ENCODE measurements around the gene DKK2.

DNA sequence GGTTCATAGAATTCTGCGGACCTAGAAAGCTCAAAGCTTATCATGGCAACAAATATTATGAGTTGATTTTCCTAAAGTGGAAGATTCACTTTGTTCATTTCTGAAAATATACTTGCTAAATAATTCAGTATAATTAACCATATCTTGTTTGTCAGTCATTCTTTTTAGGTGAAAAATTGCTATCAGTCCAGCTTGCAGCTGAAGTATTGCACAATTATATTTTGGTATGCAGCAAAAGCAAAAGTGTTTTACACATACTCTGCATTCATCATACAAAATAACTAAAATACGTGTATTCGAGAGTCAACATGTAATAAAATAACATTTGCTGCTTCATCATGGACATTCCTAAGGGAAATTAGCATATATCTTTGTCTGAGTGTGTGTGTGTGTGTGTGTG lies 24.8 kb downstream of the DKK2 start:
- TF ChIP-seq, protein P1, sequence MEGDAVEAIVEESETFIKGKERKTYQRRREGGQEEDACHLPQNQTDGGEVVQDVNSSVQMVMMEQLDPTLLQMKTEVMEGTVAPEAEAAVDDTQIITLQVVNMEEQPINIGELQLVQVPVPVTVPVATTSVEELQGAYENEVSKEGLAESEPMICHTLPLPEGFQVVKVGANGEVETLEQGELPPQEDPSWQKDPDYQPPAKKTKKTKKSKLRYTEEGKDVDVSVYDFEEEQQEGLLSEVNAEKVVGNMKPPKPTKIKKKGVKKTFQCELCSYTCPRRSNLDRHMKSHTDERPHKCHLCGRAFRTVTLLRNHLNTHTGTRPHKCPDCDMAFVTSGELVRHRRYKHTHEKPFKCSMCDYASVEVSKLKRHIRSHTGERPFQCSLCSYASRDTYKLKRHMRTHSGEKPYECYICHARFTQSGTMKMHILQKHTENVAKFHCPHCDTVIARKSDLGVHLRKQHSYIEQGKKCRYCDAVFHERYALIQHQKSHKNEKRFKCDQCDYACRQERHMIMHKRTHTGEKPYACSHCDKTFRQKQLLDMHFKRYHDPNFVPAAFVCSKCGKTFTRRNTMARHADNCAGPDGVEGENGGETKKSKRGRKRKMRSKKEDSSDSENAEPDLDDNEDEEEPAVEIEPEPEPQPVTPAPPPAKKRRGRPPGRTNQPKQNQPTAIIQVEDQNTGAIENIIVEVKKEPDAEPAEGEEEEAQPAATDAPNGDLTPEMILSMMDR (IDR thresholded peaks at IDR 0.05), result no peak
- no peak for TF ChIP-seq POLR2A (IDR thresholded peaks at IDR 0.05)
